ENCODE data around the gene SEMA4C. TPM values are rescaled to one million over a fixed set of nuclear protein-coding genes. Genes with fewer than 3 reads are reported as not detected.
A peak's percentile ranks its signal among the peaks of the same experiment; 100 is the strongest.

The SEMA4C gene
- total and polyA plus RNA-seq, 9 of the 15 experiments (the other 6 are each of a cell fraction or from before 2014, with no cell fraction given) = 0.32 to 59.7 (median 23.9) TPM

DNA sequence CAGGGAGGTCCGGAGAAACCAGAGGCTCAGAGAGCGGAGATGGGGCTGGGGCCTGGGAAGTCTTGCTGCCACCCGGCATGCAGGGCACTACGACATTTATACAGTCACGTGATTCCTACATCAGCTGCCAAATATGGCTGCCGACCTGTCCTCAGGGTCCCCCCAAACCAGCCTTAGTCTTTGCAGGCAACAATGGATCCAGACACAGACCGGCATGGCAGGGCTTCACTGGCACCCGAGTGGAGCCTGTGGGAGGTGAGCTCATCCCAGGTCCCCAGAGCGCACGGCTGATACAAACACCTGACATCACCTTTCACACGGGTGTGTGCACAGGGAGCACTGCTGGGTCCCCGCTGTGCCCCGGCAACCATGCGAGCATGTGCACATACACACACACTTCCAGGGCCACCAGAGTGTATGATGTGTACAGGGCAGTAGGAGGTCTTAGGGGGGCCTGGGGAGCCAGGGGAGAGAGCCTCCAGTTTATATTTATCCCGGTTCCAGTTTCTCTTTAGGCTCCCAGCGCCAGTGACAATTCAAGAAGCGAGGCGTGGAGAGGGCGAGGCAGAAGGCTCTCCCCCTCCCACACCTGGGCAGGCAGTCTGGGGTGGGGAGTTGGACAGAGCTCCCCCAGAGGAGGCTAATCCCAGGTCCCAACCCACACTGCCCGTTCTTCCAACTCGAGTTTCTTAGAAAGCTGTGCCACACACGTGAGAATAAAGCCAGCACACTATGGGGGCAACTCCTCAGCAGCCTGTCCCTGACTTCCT is 2.7 kb downstream of the SEMA4C start:
- ChIA-PET CTCF (ENCODE audit: low intra/inter-chr PET ratio) (no interaction called here), POLR2A (interaction anchor here (0.6 to 2.7 kb wide), 4 partner anchors 9 to 57 kb away, joined by 4 to 20 read pairs (median 4); partner anchors contain the start of gene ANKRD39)
- H3K36me3 ChIP-seq (ENCODE audit: control insufficient read depth, insufficient read depth, low read length) = peaks cover 61% of the 10 kb centered on the region
- H3K27me3 ChIP-seq (ENCODE audit: control insufficient read depth in 2 of 2, insufficient read depth in 2 of 2, low read length in 2 of 2) = no peaks in the 10 kb centered on the region
- H3K27ac ChIP-seq (ENCODE audit: extremely low read depth, low read depth, low read length) = peak overlapping the region; percentile 95
- ATAC-seq (no peak), FAIRE-seq (no peak), DNase-seq (ENCODE audit: extremely low read depth in 1 of 4, low spot score in 3 of 4) (no peak)
- H3K4me3 ChIP-seq = peak overlapping the region; percentile 97
- no peak overlapping the region for H2AFZ ChIP-seq (ENCODE audit: low read depth, low read length)
- peaks cover 8% of the 10 kb centered on the region for H3K9me1 ChIP-seq (ENCODE audit: control insufficient read depth, insufficient read depth, low read length)
- peak overlapping the region; percentile 90 to 100 for H3K9ac ChIP-seq (ENCODE audit: insufficient read depth in 1 of 2, low read depth in 2 of 2, low read length in 2 of 2)
- intact Hi-C loops (cut with micrococcal nuclease) (no loop called here), in situ Hi-C loops (cut with MboI) (loop anchor here (25.0 kb wide), 1 partner anchor 245 kb away; the partner anchor contains the start of gene ANKRD36)
- peak overlapping the region; percentile 93 for H3K4me2 ChIP-seq (ENCODE audit: insufficient read depth, low read length)
- peaks cover 16% of the 10 kb centered on the region; the same call in 1 of the 2 replicates for H4K20me1 ChIP-seq (replicated peaks; ENCODE audit: control insufficient read depth, insufficient read depth, low read length)
- BruUV-seq (replicated peaks) = TSS peak; percentile 37
- peaks cover 83% of the 10 kb centered on the region for H3K79me2 ChIP-seq (ENCODE audit: control insufficient read depth, insufficient read depth, low read length)
- no peaks in the 10 kb centered on the region for H3K9me3 ChIP-seq (replicated peaks; ENCODE audit: control insufficient read depth, insufficient read depth, low read depth, low read length)
- 60% methylated on average over 21 of the region's 22 CpGs for WGBS (ENCODE audit: insufficient coverage, low coverage, missing lambda C conversion rate)
- peaks cover 12 to 78% of the 10 kb centered on the region in 2 experiments; a peak in 4 of 5 replicates for H3K4me1 ChIP-seq (replicated peaks in 1 of 2; ENCODE audit: control insufficient read depth in 2 of 2, insufficient read depth in 2 of 2, low read length in 2 of 2)
- TF ChIP-seq RAD51 (IDR thresholded peaks at IDR 0.05; ENCODE audit: borderline replicate concordance, low read depth) = peak; percentile 31; the same call in 1 of the 2 replicates
- no peak for TF ChIP-seq ZNF311 (CRISPR knock-in tag; IDR thresholded peaks at IDR 0.05)
- TF ChIP-seq NR1H2 (CRISPR knock-in tag; IDR thresholded peaks at IDR 0.05) = no peak
- TF ChIP-seq POLR2G (IDR thresholded peaks at IDR 0.05; ENCODE audit: low read depth, low read length) = 0 out of 2 replicates have a peak, but pooled peaks have one; percentile 18
- TF ChIP-seq, protein P1, sequence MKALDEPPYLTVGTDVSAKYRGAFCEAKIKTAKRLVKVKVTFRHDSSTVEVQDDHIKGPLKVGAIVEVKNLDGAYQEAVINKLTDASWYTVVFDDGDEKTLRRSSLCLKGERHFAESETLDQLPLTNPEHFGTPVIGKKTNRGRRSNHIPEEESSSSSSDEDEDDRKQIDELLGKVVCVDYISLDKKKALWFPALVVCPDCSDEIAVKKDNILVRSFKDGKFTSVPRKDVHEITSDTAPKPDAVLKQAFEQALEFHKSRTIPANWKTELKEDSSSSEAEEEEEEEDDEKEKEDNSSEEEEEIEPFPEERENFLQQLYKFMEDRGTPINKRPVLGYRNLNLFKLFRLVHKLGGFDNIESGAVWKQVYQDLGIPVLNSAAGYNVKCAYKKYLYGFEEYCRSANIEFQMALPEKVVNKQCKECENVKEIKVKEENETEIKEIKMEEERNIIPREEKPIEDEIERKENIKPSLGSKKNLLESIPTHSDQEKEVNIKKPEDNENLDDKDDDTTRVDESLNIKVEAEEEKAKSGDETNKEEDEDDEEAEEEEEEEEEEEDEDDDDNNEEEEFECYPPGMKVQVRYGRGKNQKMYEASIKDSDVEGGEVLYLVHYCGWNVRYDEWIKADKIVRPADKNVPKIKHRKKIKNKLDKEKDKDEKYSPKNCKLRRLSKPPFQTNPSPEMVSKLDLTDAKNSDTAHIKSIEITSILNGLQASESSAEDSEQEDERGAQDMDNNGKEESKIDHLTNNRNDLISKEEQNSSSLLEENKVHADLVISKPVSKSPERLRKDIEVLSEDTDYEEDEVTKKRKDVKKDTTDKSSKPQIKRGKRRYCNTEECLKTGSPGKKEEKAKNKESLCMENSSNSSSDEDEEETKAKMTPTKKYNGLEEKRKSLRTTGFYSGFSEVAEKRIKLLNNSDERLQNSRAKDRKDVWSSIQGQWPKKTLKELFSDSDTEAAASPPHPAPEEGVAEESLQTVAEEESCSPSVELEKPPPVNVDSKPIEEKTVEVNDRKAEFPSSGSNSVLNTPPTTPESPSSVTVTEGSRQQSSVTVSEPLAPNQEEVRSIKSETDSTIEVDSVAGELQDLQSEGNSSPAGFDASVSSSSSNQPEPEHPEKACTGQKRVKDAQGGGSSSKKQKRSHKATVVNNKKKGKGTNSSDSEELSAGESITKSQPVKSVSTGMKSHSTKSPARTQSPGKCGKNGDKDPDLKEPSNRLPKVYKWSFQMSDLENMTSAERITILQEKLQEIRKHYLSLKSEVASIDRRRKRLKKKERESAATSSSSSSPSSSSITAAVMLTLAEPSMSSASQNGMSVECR (CRISPR knock-in tag; IDR thresholded peaks at IDR 0.05) = peak; percentile 59; the same call in 1 of the 2 replicates
- 0 out of 2 replicates have a peak, but pooled peaks have one; percentile 28 for TF ChIP-seq CBFB (CRISPR knock-in tag; IDR thresholded peaks at IDR 0.05)
- TF ChIP-seq, protein P2, sequence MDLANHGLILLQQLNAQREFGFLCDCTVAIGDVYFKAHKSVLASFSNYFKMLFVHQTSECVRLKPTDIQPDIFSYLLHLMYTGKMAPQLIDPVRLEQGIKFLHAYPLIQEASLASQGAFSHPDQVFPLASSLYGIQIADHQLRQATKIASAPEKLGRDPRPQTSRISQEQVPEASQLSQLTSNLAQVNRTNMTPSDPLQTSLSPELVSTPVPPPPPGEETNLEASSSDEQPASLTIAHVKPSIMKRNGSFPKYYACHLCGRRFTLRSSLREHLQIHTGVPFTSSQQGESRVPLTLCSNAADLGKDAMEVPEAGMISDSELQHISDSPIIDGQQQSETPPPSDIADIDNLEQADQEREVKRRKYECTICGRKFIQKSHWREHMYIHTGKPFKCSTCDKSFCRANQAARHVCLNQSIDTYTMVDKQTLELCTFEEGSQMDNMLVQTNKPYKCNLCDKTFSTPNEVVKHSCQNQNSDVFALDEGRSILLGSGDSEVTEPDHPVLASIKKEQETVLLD (IDR thresholded peaks at IDR 0.05) = no peak
- TF ChIP-seq TEAD1 (CRISPR knock-in tag; IDR thresholded peaks at IDR 0.05) = peak in 1 of 2 experiments; percentile 51; a peak in 1 of 4 replicates
- TF ChIP-seq, protein P3, sequence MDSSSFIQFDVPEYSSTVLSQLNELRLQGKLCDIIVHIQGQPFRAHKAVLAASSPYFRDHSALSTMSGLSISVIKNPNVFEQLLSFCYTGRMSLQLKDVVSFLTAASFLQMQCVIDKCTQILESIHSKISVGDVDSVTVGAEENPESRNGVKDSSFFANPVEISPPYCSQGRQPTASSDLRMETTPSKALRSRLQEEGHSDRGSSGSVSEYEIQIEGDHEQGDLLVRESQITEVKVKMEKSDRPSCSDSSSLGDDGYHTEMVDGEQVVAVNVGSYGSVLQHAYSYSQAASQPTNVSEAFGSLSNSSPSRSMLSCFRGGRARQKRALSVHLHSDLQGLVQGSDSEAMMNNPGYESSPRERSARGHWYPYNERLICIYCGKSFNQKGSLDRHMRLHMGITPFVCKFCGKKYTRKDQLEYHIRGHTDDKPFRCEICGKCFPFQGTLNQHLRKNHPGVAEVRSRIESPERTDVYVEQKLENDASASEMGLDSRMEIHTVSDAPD (CRISPR knock-in tag; IDR thresholded peaks at IDR 0.05) = no peak
- TF ChIP-seq, protein P4, sequence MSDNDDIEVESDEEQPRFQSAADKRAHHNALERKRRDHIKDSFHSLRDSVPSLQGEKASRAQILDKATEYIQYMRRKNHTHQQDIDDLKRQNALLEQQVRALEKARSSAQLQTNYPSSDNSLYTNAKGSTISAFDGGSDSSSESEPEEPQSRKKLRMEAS (CRISPR knock-in tag; IDR thresholded peaks at IDR 0.05) = peak; percentile 42
- peak; percentile 53; the same call in 1 of the 2 replicates for TF ChIP-seq RBFOX2 (IDR thresholded peaks at IDR 0.05; ENCODE audit: low read depth, low read length)
- TF ChIP-seq, protein P5, sequence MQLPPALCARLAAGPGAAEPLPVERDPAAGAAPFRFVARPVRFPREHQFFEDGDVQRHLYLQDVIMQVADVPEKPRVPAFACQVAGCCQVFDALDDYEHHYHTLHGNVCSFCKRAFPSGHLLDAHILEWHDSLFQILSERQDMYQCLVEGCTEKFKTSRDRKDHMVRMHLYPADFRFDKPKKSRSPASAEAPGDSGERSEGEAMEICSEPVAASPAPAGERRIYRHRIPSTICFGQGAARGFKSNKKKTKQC (CRISPR knock-in tag; IDR thresholded peaks at IDR 0.05) = peak; percentile 60; the same call in 1 of the 2 replicates
